A549 (cell line): ENCODE data around the gene TNS2. TPM values are rescaled to one million over a fixed set of nuclear protein-coding genes. Genes with fewer than 3 reads are reported as not detected.

Experiments used
- ATAC-seq, 2 experiments: fragments of 200-7000 bp in 1 of 2; fragments of >200 bp in 1 of 2; cut with Nextera tagmentation in 1 of 2; cut with Tn5 transposase in 1 of 2; 3 replicates each; pipeline versions ENCODE4 v1.8.0 to v1.9.1; 2018 to 2020; ENCODE audit warnings: mild to moderate bottlenecking in 1 of 2, moderate library complexity in 1 of 2
- CTCF ChIA-PET: fragments of 300-600 bp; sonication (Branson Sonifier 250); formaldehyde crosslinking; extraction: SDS; loops from one replicate; lab custom pipeline; 2021; ENCODE audit warnings: antibody characterized with exemption, inconsistent platforms; lab: Yijun Ruan, JAX
- POLR2A ChIA-PET: fragments of 350-600 bp; formaldehyde crosslinking; extraction: SDS; loops from one replicate; lab custom pipeline; 2021; ENCODE audit warnings: antibody characterized with exemption, inconsistent platforms; lab: Yijun Ruan, JAX
- DNase-seq, 2 experiments: peaks; one replicate each; pipeline versions ENCODE4 v3.0.0 to v3.0.0-alpha.2; 2011 to 2016; ENCODE audit warnings: low read depth in 1 of 2, low spot score in 1 of 2
- FAIRE-seq: peaks from 2 replicates; lab custom pipeline; 2011; peaks lifted over from hg19 to GRCh38; lab: Jason Lieb, UNC
- H3K27ac ChIP-seq, 2 experiments: fragments of >200 bp; sonication (Bioruptor Twin); formaldehyde crosslinking; 3 replicates each; pipeline ENCODE4 v1.5.1; 2016 to 2017
- H3K4me1 ChIP-seq: fragments of >200 bp; sonication (Bioruptor Twin); formaldehyde crosslinking; 3 replicates; pipeline ENCODE4 v1.6.1; 2016
- H3K4me2 ChIP-seq: fragments of >200 bp; sonication (Bioruptor Twin); formaldehyde crosslinking; 3 replicates; pipeline ENCODE4 v1.6.1; 2016
- H3K4me3 ChIP-seq: fragments of >200 bp; sonication (Bioruptor Twin); formaldehyde crosslinking; 3 replicates; pipeline ENCODE4 v1.5.1; 2016
- H3K9me3 ChIP-seq: fragments of >200 bp; sonication (Bioruptor Twin); formaldehyde crosslinking; 3 replicates; pipeline ENCODE4 v1.6.1; 2016
- CBX2 ChIP-seq: fragments of 200-600 bp; sonication (generic); IDR thresholded peaks from 2 replicates; pipeline ENCODE4 v1.6.1; 2016; ENCODE audit warnings: low read depth, mild to moderate bottlenecking, borderline replicate concordance
- CTCF ChIP-seq: fragments of >200 bp; sonication (Bioruptor Twin); formaldehyde crosslinking; IDR thresholded peaks from 3 replicates; pipeline ENCODE4 v1.5.1; 2016
- ESRRA ChIP-seq: fragments of 150-350 bp; IDR thresholded peaks from 2 replicates; pipeline ENCODE4 v1.6.1; 2014; ENCODE audit warnings: mild to moderate bottlenecking, low read length, borderline replicate concordance
- HOXB13 ChIP-seq: fragments of 250-450 bp; sonication (Bioruptor Pico); IDR thresholded peaks from 2 replicates; pipeline ENCODE4 v1.5.0; 2020; ENCODE audit warnings: low read depth, mild to moderate bottlenecking, moderate library complexity
- MAFK ChIP-seq: fragments of 450-650 bp; IDR thresholded peaks from 2 replicates; pipeline ENCODE4 v1.6.1; 2014; ENCODE audit not compliant: partially characterized antibody
- NFE2L2 ChIP-seq: fragments of 150-350 bp; conservative IDR thresholded peaks from 2 replicates; pipeline ENCODE4 v1.6.1; 2014; ENCODE audit warnings: low read length
- RCOR1 ChIP-seq: fragments of 150-350 bp; IDR thresholded peaks from 2 replicates; pipeline ENCODE4 v1.6.1; 2014; ENCODE audit warnings: antibody characterized with exemption, low read length, low read depth
- REST ChIP-seq: fragments of 200-600 bp; sonication (generic); IDR thresholded peaks from 2 replicates; pipeline ENCODE4 v1.6.1; 2016; ENCODE audit warnings: antibody characterized with exemption, mild to moderate bottlenecking, moderate library complexity
- WGBS: methylation state at CpG from one replicate; pipeline ENCODE4 v1.1.6; 2017; ENCODE audit errors: missing lambda C conversion rate; 5-methylcytosine and 5-hydroxymethylcytosine counted together
- polyA plus RNA-seq, 4 experiments: library from polyadenylated mRNA; depleted of rRNA in 3 of 4; stranded (reverse); fragments of >200 nt; fragmentation: RNase III in 1 of 4; extraction: RNeasy Plus Mini Kit Qiagen cat#74134 plus additional on column Dnase treatment in 1 of 4; gene quantifications; 2 replicates in 3 of 4; 3 replicates in 1 of 4; pipeline ENCODE4 v1.2.3, GENCODE V29; 2011 to 2017
- TF ChIP-seq, protein P1 (sequence below): IDR thresholded peaks from 2 replicates; pipeline ENCODE4 v1.6.1; 2012
- TF ChIP-seq, protein P2 (sequence below): IDR thresholded peaks from 2 replicates; pipeline ENCODE4 v1.6.1; 2012
- TF ChIP-seq, protein P3 (sequence below): fragments of 450-650 bp; IDR thresholded peaks from 2 replicates; pipeline ENCODE4 v1.6.1; 2014; ENCODE audit warnings: antibody characterized with exemption
- TF ChIP-seq, protein P4 (sequence below): fragments of >200 bp; sonication (Bioruptor Twin); formaldehyde crosslinking; IDR thresholded peaks from 3 replicates; pipeline ENCODE4 v1.6.1; 2016

TNS2 gene
- polyA plus RNA-seq, 2 of the 4 experiments (the other 2 are of a cell fraction), result 11.5 to 15.3 TPM

DNA sequence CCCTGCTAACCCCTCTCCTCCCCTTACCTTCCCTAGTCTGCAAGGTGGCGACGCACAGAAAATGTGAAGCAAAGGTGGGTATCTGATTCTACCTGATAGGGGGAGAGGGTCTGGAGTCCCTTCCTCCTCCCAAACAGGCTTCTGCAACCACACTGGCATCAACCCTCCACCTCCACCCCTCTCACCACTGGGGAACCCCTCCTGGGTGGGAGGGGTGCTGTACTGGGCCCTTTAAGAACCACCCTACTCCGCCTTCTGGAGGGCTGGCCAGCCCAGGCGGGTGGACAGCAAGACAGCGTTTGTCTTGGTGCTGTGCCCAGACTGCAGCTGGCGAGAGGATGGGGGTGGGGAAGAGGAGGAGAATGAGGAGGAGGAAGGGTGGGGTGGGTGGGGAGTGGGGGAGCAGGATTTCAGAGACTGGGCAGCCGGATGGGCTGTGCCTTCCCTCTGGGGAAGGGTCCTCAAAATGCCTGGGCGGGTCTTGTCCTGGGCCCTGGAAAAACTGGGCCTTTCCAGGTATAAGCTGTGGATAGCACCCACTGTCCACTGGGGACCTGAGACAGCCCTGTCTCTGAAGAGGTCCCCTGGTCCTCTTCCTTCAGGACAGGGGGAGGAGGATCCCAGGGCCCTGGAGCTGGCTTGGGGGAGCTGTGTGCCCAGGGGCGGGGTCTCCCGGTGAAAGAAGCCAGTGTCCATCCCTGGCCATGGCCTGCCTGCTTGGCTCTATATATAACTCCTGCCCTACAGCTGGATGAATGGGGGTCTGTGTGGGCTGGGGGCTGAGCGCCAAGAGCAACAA, 2.8 kb downstream of the TNS2 start:
- WGBS, result 32% methylated on average over 6 of the region's 11 CpGs
- TF ChIP-seq HOXB13 (CRISPR knock-in tag), result no peak
- TF ChIP-seq, protein P1, sequence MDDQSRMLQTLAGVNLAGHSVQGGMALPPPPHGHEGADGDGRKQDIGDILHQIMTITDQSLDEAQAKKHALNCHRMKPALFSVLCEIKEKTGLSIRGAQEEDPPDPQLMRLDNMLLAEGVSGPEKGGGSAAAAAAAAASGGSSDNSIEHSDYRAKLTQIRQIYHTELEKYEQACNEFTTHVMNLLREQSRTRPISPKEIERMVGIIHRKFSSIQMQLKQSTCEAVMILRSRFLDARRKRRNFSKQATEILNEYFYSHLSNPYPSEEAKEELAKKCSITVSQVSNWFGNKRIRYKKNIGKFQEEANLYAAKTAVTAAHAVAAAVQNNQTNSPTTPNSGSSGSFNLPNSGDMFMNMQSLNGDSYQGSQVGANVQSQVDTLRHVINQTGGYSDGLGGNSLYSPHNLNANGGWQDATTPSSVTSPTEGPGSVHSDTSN, result peak; percentile 41; the same call in 1 of the 2 replicates
- no peak for TF ChIP-seq CBX2
- no peak for TF ChIP-seq MAFK
- TF ChIP-seq NFE2L2, result no peak
- TF ChIP-seq, protein P2, sequence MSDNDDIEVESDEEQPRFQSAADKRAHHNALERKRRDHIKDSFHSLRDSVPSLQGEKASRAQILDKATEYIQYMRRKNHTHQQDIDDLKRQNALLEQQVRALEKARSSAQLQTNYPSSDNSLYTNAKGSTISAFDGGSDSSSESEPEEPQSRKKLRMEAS, result 0 out of 2 replicates have a peak, but pooled peaks have one; percentile 33
- TF ChIP-seq ESRRA, result no peak
- H3K4me1 ChIP-seq, result peaks cover 70% of the 10 kb centered on the region
- ChIA-PET POLR2A (interaction anchor here (0.6 to 3.2 kb wide), 4 partner anchors 10 to 69 kb away, joined by 3 to 9 read pairs (median 4); partner anchors contain the start of gene EIF4B), CTCF (interaction anchor here (0.6 to 45.5 kb wide), 11 partner anchors 9 to 146 kb away, joined by 3 to 1424 read pairs (median 5); partner anchors contain the start of genes IGFBP6, SOAT2 and SPRYD3)
- peak overlapping the region; percentile 93 for H3K4me2 ChIP-seq
- FAIRE-seq (no peak), ATAC-seq (peak in 1 of 2 experiments; percentile 34; a peak in 3 of 6 replicates), DNase-seq (peak in 1 of 2 experiments; percentile 77)
- peak overlapping the region; percentile 58 for H3K4me3 ChIP-seq
- peak overlapping the region; percentile 99 for H3K27ac ChIP-seq
- H3K9me3 ChIP-seq, result no peaks in the 10 kb centered on the region

- DNase-seq, result peak in 1 of 2 experiments; percentile 70
- peak; percentile 10 to 23 for ATAC-seq
- TF ChIP-seq REST (no peak), ESRRA (peak; percentile 57; the same call in 1 of the 2 replicates), RCOR1 (no peak), CTCF (peak; percentile 39; the same call in 2 of the 3 replicates)
- TF ChIP-seq, protein P3, sequence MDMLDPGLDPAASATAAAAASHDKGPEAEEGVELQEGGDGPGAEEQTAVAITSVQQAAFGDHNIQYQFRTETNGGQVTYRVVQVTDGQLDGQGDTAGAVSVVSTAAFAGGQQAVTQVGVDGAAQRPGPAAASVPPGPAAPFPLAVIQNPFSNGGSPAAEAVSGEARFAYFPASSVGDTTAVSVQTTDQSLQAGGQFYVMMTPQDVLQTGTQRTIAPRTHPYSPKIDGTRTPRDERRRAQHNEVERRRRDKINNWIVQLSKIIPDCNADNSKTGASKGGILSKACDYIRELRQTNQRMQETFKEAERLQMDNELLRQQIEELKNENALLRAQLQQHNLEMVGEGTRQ, result peak; percentile 55
- TF ChIP-seq, protein P4, sequence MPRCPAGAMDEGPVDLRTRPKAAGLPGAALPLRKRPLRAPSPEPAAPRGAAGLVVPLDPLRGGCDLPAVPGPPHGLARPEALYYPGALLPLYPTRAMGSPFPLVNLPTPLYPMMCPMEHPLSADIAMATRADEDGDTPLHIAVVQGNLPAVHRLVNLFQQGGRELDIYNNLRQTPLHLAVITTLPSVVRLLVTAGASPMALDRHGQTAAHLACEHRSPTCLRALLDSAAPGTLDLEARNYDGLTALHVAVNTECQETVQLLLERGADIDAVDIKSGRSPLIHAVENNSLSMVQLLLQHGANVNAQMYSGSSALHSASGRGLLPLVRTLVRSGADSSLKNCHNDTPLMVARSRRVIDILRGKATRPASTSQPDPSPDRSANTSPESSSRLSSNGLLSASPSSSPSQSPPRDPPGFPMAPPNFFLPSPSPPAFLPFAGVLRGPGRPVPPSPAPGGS, result 0 out of 3 replicates have a peak, but pooled peaks have one; percentile 7
- no peaks in the 10 kb centered on the region for H3K9me3 ChIP-seq
- ChIA-PET CTCF (interaction anchor here (0.6 to 45.5 kb wide), 16 partner anchors 8 to 234 kb away, joined by 3 to 1424 read pairs (median 4); partner anchors contain the start of genes EIF4B, IGFBP6, SOAT2 and SPRYD3), POLR2A (interaction anchor here (0.7 to 3.2 kb wide), 8 partner anchors 9 to 171 kb away, joined by 3 to 9 read pairs (median 5); partner anchors contain the start of genes EIF4B, IGFBP6 and SPRYD3)
- FAIRE-seq, result no peak
- H3K4me1 ChIP-seq, result peaks cover 62% of the 10 kb centered on the region
- peak overlapping the region; percentile 93 for H3K4me2 ChIP-seq
- H3K27ac ChIP-seq, result peak overlapping the region; percentile 99
- H3K4me3 ChIP-seq, result peak overlapping the region; percentile 58
- 22% methylated on average over 14 of the region's 16 CpGs for WGBS
These were observed 3.6 kb downstream of the TNS2 start for GRCh38 chr12:53053218-53054111.
